ENCODE data around the gene EPHA2.

Gene EPHA2

DNA sequence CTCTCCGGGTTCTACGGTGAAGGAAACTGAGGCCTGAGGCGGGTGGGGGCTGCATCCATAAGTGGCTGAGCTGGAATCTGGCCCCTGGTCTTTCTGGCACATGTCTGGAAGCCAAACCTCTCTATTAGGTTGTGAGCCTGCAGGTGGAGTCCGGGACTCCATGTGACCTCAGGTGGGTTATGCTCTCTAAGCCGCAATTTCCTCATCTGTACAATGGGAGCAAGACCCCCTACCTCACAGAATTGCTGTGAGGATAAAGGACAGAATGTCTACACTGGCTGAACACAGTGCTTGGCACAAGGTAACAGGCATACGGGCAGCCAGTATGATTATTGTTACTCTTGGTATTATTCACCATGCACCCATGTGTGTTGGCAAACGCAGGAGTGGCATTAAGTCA, 6.7 kb downstream of the EPHA2 start:
- DNase-seq: no peak

DNA sequence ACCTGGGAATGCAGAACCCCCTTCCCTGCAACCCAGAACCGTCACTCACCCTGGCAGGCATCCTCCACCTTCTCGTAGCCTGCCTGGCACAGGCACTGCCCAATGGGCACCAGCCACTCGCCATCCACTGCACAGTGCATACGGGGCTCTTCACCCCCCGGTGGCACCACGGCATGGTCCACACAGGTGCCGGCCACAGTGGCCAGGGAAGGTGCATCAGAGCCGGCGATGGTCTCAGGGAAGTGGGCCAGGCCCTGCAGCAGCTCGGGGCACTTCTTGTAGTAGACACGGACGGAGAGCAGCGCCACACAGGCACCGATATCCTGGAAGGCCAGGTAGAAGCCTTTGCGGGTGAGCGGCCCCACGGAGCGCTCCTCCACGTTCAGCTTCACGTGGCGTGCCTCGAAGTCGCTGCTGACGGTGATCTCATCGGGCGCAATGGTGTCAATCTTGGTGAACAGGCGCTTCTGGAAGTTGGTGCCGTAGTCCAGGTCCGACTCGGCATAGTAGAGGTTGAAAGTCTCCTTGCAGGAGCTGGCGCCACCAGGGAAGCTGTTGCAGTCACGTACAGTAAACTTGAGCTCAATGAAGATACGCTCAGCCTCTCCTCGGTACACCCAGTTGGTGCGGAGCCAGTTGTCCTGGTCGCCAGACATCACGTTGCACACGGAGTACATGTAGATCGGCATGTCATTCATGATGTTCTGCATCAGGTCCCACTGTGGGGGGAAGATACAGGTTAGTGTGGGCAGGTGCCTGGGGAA, 7.4 kb downstream of the EPHA2 start:
- DNase-seq: no peak

DNA sequence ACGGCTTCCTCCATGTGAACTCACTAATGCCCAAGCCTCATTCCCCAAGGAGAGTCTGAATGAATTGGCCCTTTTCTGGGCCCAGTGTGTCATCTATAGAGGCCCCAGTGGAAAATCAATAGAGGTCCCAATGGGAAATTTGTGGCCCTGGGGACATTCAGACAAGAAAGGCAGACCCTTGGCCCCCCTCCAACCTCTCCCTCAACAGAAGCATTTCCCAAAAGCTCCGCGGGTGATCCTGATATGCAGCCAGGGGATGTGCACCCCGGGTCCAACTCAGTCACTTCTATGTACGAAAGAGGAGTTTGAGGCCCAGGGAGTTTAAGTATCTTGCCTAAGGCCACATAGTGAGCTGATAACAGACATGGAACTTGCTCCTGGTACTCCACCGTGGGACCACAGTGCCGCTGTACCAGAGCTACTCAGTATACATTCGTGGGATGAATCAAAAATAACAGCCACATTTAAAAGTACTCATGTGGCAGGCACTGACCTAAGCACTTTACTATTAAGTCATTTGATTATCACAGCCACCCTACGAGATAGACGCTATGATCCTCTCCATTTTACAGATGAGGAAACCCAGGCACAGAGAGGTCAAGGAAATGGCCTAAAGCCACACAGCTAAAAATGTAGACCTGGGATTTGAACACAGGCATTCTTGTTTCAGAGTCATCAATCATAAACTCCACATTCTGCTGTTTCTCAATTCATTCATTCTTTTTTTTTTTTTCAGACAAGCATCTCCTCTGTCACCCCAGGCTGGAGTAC, 8.5 kb downstream of the EPHA2 start:
- no peak for DNase-seq

DNA sequence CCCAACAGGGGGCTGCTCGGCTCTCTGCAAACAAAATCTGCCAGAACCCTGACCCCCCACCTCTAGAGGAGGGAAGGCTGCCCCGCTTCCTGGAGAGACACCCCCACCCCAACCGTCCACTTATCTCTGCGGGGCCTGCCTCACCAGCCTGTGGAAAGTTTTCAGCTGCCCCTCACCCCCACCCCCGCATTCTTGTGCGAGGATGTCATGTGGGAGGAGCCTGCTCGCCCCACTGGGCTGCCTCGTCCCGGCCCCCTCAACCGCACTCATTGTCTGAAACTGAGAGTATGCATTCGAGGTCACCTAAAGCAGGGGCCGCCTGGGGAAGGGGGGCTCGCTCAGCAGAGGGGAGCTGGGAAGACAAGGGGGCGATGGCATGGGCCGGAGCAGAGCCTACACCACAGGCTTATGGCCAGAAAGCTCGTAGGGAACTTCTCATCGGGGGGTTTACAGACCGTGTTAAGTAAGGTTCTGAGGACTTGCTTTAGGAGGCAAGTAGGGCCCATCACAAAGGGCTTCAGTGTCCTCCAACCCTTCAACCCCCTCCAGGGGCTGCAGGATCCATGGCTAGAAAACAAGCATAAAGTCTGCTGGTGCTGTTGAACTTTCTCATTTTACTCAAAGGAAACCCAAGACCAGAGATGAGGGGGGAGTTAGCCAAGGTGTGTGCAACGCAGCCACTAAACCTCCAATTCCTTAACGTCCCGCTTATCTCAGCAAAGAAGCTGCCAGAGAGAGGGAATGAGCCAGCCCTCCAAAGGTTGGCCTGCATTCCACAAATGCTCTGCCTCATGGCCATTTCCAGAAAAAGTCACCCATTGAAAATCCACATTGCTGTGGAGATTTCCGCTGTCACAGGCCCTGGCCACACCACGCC, 9.4 kb downstream of the EPHA2 start:
- DNase-seq: no peak

DNA sequence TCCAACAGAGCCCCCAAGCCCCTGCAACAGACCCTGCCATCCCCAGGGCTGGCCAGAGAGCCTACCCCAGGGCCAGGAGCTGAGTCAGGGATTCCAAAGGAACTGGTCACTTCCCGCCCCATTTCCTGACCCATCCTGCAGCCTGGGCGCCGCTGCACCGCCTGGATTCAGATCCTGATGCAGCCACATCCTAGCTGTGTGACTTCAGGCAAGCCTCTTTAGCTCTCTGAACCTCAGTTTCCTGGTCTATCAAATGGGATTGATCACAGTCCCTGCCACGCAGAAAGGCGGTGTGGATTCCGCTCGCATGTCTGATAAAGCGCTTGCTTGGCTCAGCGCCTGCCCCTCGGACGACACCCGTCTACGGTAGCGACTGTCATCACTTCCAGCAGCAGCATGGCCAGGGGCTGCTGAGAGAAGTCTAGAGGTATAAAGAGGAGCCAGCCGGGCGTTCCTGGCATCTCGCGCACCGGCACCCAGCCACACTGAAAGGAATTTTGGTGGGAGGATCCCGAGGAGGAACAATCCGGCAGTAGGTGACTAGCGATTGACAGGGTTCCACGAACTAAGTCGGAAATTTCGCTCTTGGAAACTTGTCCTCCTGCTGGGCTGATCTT, 10.1 kb downstream of the EPHA2 start:
- DNase-seq: no peak

DNA sequence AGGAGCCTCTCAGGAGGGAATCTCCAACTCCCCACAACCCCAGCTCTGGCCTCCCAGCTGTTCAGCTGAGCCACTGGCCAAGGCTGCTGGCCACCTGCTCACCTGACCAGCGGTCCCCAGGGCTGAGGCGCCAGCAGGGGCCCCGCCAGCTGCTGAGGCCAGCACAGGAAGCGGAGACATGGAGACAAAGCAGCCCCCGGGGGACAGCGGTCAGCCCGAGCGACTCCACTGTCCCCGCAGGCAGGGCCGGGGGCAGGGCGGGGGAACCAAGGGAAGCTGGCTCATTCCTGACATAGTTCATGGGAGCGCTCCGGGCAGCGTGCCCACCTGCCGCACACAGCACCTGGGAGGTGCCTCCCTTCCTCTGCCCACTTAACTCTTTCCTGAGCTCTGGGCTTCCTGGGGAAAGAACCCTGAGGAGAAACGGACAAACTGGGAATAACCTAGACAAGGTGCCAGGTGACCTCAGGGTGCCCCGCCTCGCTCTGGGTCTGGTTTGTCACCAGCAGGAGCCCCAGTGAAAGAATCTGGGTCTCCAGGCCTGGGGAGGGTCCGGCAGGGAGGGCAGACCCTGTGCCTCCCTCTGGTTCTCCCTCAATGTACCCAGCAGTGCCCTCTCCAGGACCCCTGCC, 10.7 kb downstream of the EPHA2 start:
- no peak for DNase-seq

DNA sequence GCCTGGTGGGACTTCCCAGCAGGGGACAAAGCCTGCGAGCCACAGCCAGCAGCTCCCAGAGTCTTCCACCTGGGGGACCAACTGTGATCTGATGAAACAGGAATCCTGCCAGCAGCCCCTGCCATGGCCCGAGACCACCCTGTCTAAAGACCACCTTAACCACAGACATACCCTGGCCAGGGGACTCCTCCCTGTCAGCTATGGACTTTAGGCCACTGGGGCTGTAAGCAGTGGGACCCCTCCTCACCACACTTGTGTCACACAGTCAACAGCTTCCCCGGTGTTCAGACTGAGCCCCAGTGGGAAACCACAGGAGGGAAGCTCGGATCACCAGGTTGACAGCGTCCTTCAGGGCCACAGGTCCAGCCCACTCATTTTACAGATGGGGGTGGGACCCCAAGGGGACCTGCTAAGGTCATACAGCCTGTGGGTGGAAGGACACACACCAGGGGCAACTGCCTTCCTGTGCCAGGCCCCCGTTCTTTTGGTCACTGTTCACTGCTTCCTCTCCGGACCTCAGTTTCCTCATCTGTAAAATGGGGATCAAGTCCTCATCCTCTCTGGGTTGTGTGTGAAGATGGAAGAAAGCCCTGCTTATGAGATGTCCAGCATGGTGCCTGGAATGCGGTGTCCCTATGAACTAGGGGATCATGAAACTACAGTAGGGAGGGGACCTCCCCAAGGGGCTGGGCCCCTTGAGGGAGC, 11.4 kb downstream of the EPHA2 start:
- no peak for DNase-seq

DNA sequence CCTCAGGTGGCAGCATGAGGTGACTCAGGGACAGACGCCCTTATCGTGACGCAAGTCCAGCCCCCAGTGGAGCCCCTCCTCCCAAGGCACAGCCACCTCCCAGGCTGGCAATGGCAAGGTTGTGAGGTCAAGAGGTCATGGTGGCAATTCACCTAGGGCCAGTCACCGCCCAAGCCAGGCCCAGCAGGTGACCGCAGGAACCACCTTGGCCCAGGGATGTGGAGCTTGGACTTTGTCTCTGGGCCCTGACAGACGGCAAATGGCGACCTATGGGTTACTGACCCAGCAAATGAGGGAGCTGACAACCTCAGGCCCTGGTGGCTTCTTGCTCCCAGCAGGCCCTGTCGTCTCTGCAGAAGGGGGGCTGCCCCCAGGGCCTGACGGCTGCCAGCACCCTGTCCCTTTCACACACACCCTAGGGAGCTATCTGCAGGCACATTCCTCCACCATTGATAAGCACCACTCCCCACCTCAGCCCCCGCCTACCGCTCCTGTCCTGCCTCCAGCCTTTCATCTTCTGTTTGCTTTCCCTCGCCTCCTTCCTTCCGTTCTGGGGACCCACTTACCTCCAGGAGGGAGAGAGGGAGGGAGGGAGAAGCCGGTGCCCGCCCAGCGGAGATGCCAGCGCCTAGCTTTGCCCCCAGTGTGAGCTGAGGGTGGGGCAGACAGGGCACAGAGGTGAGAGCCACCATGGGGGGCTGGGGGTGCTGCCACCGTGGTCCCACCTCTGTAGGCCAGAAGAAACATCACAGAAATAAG, 12.1 kb downstream of the EPHA2 start:
- no peak for DNase-seq

DNA sequence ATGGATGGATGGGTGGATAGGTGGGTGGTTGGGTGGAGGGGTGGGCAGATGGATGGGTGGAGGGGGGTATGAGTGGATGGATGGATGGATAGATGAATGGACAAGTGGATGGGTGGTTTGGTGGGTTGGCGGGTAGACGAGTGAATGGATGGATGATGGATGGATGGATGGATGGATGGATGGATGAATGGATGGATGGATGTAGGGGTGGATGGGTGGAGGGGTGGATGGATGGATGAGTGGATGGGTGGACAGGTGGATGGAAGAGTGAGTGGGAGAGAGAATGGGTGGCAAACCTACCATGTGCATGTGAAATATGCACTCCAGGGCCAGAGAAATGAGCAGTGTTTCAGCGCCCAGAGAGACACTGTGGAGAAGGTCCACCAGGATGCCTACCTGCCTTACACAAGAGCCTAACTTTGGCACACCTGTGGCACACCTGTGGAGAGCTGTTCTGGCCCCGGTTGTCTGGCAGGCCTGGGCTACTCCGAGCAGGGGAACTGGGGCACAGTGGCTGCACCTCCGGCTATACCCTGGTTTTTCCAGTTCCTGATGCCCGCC, 12.8 kb downstream of the EPHA2 start:
- no peak for DNase-seq

DNA sequence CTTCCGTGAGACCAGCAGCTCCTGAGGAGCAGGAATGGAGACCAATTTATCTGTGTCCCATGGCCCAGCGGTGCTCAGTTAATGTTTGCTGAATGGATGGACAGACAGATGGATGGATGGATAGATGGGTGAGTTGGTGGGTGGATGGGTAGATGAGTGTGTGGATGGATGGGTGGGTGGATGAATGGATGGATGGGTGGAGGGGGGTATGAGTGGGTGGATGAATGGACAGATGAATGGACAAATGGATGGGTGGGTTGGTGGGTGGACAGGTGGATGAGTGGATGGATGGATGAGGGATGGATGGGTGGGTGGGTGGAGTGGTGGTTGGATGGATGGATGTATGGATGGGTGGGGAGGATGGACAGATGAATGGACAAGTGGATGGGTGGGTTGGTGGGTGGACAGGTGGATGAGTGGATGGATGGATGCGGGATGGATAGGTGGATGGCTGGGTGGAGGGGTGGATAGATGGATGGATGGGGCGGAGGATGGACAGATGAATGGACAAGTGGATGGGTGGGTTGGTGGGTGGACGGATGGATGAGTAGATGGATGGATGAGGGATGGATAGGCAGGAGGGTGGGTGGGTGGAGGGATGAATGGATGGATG, 13.4 kb downstream of the EPHA2 start:
- no peak for DNase-seq

DNA sequence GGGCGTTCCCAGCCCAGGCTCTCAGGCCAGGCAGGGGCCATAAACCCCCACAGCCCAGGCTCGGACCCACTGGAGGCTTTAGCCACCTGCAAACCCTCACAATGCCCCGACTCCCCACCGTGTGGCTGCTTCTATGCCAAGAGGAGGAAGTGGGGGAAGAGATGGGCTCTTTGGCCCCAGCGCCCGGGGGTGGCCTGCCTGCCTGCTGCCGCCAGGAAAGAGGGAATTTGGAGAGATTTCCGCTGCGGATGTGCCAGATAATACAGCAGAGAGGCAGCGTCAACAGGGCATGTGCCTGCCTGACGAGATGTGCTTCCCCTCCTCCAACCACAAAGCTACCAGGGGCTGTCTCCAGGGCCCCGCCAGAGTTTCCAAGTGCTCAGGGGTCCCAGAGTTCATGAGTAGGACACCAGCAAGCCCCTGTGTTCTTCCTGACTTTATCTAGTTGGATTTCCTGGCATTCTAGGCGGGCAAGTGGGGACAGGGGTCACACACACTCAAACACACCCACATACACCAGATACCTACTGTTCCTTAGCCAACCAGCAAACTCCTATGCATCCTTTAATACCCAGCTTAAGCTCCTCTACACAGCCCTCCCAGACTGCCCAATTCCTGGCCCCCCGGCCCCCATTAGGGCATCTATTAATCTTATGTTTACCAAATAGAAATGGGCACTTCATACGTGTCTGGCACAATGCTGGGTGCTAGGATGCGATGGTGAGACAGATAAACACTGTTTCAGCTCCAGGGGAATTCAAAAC, 14.1 kb downstream of the EPHA2 start:
- DNase-seq: no peak

DNA sequence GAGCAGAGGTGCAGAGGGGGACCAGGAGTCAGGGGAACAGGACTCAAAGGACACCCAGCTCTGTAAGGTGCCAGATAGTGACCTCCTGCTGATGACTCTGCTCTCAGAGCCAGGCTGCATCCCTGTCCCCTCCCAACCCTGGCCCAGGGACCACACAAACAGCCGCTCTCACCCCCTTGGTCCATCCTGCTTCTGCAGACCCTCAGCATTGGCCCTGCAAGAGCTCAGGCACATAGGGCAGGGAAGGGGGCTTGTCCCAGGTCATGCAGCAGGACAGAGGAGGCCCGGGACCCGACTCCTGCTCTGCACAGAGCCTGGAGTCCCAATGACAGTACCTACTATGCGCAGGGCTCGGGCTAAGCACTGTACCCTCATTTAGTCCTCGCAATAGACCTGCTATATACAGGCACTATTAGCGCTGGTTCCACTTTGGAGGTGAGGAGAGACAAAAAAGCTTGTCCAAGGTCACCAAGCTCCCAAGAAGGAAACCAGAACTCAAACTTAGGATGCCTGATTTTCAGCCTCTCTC, 15.7 kb downstream of the EPHA2 start:
- DNase-seq: no peak

DNA sequence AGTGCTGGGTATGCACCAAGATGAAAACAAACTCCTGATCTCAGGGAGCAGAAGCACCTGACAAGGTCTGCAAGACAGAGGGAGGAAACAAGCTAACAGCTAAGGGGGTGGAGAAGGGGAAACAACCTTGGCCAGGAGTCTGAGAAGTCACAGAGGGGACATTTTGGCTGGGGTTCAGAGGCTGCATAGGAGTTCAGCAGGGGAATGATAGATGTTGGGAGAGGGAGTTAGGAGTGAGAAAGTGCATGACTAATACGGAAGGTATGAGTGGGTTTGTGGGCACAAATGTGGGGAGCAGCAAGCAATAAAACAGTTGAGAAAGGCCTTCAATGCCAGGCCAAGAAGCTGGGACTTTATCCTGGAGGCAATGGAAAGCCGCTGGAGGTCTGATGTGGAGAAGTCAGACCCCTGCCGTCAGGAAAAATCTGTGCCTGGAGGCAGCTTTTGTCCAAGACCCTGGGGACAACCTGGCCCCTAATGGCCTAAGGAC, 16.4 kb downstream of the EPHA2 start:
- DNase-seq: no peak

DNA sequence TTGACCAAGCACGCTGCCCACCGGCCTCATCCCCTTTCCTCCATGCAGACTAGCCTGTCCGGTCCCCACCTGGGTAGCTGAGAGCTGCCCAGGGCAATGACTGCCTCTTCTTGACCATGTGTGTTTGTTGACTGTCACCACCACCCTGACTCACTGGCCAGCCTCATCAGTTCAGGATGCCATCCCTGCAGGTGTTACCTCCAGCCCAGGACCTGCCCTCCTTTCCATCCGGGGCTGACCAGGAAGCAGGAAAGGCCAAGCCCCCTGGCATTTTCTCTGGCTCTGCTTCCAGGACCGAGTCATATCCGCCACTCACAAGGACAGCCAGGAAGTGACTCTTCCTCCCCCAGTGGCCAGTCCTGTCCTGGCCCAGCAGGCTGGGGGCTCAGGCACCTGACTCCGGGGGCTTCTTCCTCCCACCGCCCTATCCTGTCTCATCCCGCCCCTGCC, 17.1 kb downstream of the EPHA2 start:
- DNase-seq: no peak

DNA sequence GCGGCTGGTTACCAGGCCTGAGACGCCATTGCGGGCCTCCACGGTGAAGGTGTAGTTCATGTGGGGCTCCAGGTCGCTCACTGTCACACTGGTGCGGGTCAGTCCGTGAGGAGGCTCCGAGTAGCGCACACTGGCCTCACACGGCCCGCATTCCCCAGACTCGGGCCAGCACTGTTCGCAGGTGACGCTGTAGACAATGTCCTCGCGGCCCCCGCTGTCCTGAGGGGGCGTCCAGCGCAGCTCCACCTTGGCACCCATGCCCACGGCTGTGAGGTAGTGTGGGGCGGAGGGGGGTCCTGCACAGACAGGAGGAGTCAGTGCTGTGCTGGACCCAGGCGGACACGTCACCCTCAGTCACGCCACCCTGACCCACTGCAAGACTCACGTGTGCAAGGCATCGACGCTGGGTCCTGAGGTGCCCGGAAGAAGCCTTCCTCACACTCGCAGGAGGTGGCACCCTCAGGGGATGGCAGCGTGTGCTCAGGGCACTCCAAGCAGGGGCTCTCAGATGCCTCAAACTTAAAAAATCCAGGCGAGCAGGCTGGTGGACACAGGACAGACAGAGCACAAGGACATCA, 17.9 kb downstream of the EPHA2 start:
- no peak for DNase-seq

DNA sequence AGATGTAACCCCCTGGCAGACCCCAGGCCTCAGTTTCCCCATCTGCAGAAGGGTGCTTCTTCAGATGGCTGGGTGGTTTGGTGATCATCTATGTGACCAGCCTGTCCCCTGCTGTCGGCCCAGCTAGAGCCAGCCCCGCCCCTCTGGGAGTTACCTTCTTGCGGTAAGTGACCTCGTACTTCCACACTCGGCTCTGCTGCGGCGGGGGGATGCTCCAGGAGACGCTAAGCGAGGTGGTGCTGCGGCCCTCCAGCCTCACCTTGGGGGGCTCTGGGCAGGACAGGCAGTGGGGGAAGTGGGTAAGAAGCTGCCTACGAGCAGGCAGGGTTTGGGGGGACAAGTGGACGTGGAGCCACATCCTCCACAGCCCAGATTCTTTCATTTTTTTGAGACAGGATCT, 20.4 kb downstream of the EPHA2 start:
- no peak for DNase-seq

DNA sequence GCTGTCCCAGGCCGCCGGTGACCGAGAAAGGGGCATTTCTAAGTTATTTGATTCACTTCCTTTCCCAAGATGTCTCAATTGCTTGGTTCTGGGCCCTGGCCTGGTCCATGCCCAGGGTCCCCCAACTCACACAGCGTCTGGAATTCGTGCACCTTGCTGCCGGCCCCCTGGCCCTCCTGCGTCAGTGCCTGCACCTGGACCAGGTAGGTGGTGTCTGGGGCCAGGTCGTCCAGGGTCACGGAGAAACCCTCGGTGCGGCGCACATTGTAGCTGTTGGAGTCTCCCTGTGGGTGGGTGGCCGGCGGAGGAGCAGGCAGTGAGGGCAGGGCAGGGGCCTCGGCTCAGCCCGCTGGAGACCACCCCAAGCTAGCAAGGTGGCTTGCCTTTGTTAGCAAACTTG, 21.0 kb downstream of the EPHA2 start:
- no peak for DNase-seq

DNA sequence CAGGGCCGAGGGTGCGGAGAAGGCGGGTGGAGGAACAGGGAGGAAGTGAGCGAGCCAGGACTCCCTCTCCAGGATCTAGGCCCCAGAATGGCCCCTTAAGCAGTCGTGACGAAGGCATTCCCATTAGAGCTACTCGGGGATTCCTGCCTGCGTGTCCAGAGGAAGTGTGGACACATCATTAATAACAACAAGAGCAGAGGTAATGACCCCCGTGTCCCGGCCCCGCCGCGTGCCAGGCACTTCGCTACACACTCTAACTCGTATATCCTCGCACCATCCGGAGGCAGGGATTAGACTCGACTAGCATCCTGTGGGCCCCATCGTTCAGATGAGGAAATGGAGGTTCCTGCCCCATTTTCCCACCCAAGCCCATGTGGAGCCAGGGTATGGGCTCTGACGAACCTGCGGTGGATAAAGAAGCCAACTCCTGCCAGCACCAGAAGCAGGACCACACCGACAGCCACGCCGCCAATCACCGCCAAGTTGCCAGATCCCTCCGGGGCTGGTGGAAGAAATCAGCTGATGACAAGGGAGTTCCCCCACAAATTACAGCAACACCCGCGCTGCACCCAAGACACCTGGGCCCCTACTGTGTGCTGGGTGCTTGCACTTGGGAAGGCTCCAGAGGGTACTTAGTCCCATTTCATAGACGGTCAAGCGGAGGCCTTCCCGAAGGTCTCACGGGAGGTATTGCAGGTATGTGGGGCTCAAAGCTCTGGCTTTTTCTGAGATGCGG, 21.6 kb downstream of the EPHA2 start:
- no peak for DNase-seq

Data from NCI-H748 treated with DMSO at 0.1 percent for 48 hours (cell line).